Vagina (tissue), 2 donors: ENCODE measurements around the gene CDHR1. TPM values are rescaled to one million over a fixed set of nuclear protein-coding genes. Genes with fewer than 3 reads are reported as not detected.

Experiments used
- DNase-seq, 2 donors: peaks; one replicate each; pipeline ENCODE4 v3.0.0-alpha.2; 2017; ENCODE audit errors: extremely low spot score in 2 of 2
- H3K27ac ChIP-seq: fragments of 200-600 bp; sonication (generic); one replicate; pipeline ENCODE4 v1.5.1; 2019
- H3K27me3 ChIP-seq: fragments of 200-600 bp; sonication (generic); one replicate; pipeline ENCODE4 v1.5.1; 2019
- H3K36me3 ChIP-seq, 2 donors: fragments of 200-600 bp; sonication (generic); one replicate each; pipeline ENCODE4 v1.5.1; 2017 to 2019
- H3K4me1 ChIP-seq: fragments of 200-600 bp; sonication (generic); one replicate; pipeline ENCODE4 v1.5.1; 2019
- H3K4me3 ChIP-seq, 2 donors: fragments of 200-600 bp; sonication (generic); 1 replicate in 1 of 2; 2 replicates in 1 of 2; pipeline ENCODE4 v1.5.1; 2016 to 2019
- H3K9me3 ChIP-seq: fragments of 200-600 bp; sonication (generic); one replicate; pipeline ENCODE4 v1.5.1; 2019
- POLR2A ChIP-seq, 2 donors: fragments of 450-650 bp; IDR thresholded peaks; one replicate each; pipeline ENCODE4 v1.6.1; 2017; ENCODE audit warnings: antibody characterized with exemption in 2 of 2, mild to moderate bottlenecking in 2 of 2, moderate library complexity in 2 of 2
- POLR2AphosphoS5 ChIP-seq, 2 donors: sonication (generic); formaldehyde crosslinking; IDR thresholded peaks; one replicate each; pipeline ENCODE4 v1.9.0; 2017; ENCODE audit warnings: antibody characterized with exemption in 2 of 2, mild to moderate bottlenecking in 2 of 2, low read depth in 1 of 2; ENCODE audit not compliant: insufficient read depth in 1 of 2
- intact Hi-C: fragments of 100-400 bp; cut with DNase I; formaldehyde crosslinking; loops from one replicate; pipeline ENCODE4 v1.15.1; 2023
- total RNA-seq: library from RNA; depleted of rRNA; stranded (reverse); fragments of >200 nt; gene quantifications from one replicate; pipeline ENCODE4 v1.2.3, GENCODE V29; 2016
- TF ChIP-seq, protein P1 (sequence below), 3 experiments: fragments of 450-650 bp in 2 of 3; fragments of 200-600 bp in 1 of 3; sonication (generic) in 1 of 3; IDR thresholded peaks; one replicate each; pipeline ENCODE4 v1.5.1; 2017 to 2019; ENCODE audit warnings: antibody characterized with exemption in 3 of 3, mild to moderate bottlenecking in 2 of 3, moderate library complexity in 2 of 3

Gene CDHR1
- total RNA-seq, 1 donor from 2014 or later, result 6.4 TPM

DNA sequence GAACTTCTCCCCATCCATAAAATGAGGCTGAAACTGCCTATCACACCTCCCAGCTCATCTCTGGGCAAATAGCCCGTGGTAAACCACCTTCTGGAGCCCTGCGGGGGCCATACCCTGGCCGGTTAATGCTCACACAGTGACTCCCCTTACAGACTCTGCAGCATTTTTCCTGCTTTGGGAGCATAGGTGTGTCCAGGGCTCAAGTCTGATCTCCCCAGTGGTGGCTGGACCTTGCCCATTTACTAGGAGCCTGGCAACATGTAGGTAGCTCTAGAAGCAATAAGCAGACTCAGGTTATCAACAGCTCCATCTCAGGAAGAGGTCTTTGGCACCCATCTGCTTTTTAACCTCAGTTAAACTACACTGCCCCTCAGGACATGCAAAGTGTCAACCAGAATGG, 5.5 kb upstream of the CDHR1 start:
- TF ChIP-seq POLR2AphosphoS5 (IDR thresholded peaks at IDR 0.05; ENCODE audit: insufficient read depth in 1 of 2, low read depth in 1 of 2) (no peak), POLR2A (IDR thresholded peaks at IDR 0.05) (no peak)
- TF ChIP-seq, protein P1, sequence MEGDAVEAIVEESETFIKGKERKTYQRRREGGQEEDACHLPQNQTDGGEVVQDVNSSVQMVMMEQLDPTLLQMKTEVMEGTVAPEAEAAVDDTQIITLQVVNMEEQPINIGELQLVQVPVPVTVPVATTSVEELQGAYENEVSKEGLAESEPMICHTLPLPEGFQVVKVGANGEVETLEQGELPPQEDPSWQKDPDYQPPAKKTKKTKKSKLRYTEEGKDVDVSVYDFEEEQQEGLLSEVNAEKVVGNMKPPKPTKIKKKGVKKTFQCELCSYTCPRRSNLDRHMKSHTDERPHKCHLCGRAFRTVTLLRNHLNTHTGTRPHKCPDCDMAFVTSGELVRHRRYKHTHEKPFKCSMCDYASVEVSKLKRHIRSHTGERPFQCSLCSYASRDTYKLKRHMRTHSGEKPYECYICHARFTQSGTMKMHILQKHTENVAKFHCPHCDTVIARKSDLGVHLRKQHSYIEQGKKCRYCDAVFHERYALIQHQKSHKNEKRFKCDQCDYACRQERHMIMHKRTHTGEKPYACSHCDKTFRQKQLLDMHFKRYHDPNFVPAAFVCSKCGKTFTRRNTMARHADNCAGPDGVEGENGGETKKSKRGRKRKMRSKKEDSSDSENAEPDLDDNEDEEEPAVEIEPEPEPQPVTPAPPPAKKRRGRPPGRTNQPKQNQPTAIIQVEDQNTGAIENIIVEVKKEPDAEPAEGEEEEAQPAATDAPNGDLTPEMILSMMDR (IDR thresholded peaks at IDR 0.05), result no peak
- no peak for DNase-seq
- Histone ChIP-seq H3K27ac (no peak overlapping the region), H3K4me3 (no peak overlapping the region), H3K4me1 (peaks cover under 1% of the 10 kb centered on the region), H3K9me3 (no peaks in the 10 kb centered on the region), H3K27me3 (no peaks in the 10 kb centered on the region), H3K36me3 (no peaks in the 10 kb centered on the region)
- intact Hi-C loops, result no loop called here

DNA sequence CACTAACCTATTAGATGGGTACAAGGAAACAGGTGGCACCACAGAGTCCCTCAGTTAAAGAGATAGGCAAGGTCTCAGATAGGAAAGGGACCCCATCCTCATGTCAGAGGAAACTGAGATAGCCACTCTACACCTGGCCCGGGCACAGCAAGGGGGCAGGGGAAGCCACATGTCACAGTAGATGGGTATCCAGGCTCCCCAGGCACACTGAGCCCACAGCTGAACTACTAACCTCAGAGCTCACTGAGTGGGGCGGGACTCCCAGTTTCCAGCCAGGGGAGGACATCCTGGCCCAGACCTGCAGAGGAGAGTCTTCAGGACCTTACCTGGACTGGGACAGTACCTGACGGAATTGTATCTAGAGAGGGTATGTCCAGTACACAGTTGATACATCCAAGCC, 3.7 kb upstream of the CDHR1 start:
- Histone ChIP-seq H3K9me3 (no peaks in the 10 kb centered on the region), H3K4me1 (peaks cover 16% of the 10 kb centered on the region), H3K27ac (no peak overlapping the region), H3K4me3 (no peak overlapping the region), H3K36me3 (no peaks in the 10 kb centered on the region), H3K27me3 (no peaks in the 10 kb centered on the region)
- intact Hi-C loops, result no loop called here
- TF ChIP-seq POLR2AphosphoS5 (IDR thresholded peaks at IDR 0.05; ENCODE audit: insufficient read depth in 1 of 2, low read depth in 1 of 2), result no peak
- DNase-seq, result no peak

DNA sequence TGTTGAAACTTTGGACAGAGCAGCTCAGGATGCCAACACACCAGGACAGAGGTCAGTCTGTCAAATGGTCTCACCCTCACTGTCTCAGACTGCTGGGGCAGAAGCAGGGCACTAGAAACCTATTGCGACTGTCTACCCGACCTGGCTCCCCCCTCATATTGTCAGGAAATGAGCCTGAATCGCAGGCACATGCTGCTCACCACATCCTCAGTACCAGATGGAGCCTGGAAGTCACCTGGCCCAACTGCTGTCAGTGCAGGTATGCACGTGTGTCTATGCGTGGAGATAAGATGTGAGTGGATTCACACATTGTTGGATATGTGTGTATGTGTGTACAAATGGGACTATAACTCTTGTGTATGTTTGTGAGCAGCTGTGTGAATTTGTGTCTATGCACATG, 3.2 kb upstream of the CDHR1 start:
- DNase-seq, result no peak
- intact Hi-C loops, result no loop called here
- TF ChIP-seq, protein P1 (IDR thresholded peaks at IDR 0.05), result no peak
- no peak for TF ChIP-seq POLR2AphosphoS5 (IDR thresholded peaks at IDR 0.05; ENCODE audit: insufficient read depth in 1 of 2, low read depth in 1 of 2)
- TF ChIP-seq POLR2A (IDR thresholded peaks at IDR 0.05), result no peak
- H3K27me3 ChIP-seq, result no peaks in the 10 kb centered on the region
- H3K4me1 ChIP-seq, result peaks cover 16% of the 10 kb centered on the region
- H3K27ac ChIP-seq, result no peak overlapping the region
- H3K9me3 ChIP-seq, result no peaks in the 10 kb centered on the region
- no peak overlapping the region for H3K4me3 ChIP-seq
- H3K36me3 ChIP-seq, result no peaks in the 10 kb centered on the region

DNA sequence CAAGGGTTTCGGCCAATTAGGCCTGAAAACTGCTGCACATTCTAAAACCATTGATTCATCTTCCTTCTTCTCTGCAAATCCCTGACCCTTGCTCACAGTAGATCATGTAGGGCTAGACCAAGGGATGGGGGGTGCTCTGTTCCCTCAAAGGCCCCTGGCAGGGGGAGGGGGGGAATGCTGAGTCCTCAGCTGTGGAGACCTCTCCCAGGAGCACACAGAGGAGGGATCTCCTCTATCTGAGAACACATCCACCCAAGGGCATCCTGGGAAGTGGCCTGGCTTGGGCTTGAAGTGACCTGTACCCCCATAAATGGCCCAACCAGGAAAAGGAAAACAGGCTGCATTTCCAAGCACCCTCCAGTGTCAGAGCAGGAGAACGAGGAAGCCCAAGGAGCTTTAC, 1.0 kb upstream of the CDHR1 start:
- Histone ChIP-seq H3K4me1 (peaks cover 16% of the 10 kb centered on the region), H3K9me3 (no peaks in the 10 kb centered on the region), H3K4me3 (no peak overlapping the region), H3K36me3 (no peaks in the 10 kb centered on the region), H3K27ac (no peak overlapping the region), H3K27me3 (no peaks in the 10 kb centered on the region)
- TF ChIP-seq POLR2AphosphoS5 (IDR thresholded peaks at IDR 0.05; ENCODE audit: insufficient read depth in 1 of 2, low read depth in 1 of 2), result no peak
- TF ChIP-seq POLR2A (IDR thresholded peaks at IDR 0.05), result no peak
- TF ChIP-seq, protein P1 (IDR thresholded peaks at IDR 0.05), result no peak
- intact Hi-C loops, result no loop called here
- no peak for DNase-seq

DNA sequence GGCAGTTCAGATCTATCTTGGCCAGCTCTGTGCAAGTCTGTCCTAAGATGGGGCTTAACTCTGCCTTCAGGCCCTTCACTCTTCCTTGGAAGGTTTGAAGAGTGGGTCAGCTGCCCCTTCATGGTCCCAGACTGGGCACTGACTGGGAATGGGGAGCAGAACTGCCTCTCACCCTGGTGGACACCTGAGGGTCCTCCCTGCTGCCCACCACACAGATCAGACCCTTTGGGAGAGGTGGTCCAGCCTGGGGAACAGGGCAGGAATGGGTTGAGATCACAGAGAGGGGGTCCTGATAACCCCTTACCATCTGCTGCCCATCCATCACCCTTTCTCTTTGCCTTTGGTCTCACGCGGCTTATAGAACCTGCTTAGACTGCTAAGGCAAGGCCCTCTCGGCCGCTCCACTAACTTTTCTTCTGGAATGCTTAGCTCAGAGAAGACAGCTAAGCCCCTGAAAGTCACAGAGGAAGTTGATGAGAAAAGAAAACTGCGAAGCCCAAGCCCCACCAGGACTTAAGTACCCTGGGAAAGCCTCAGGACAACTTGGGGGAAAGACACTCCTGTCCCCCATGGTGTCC, 402 bp upstream of the CDHR1 start:
- intact Hi-C loops, result no loop called here

More for the DNA sequence above, 402 bp upstream of the CDHR1 start:
- no peak overlapping the region for H3K27ac ChIP-seq
- peaks cover 16% of the 10 kb centered on the region for H3K4me1 ChIP-seq
- no peaks in the 10 kb centered on the region for H3K27me3 ChIP-seq
- H3K36me3 ChIP-seq, result no peaks in the 10 kb centered on the region
- H3K9me3 ChIP-seq, result no peaks in the 10 kb centered on the region
- DNase-seq, result no peak
- no peak for TF ChIP-seq POLR2A (IDR thresholded peaks at IDR 0.05)
- no peak for TF ChIP-seq POLR2AphosphoS5 (IDR thresholded peaks at IDR 0.05; ENCODE audit: insufficient read depth in 1 of 2, low read depth in 1 of 2)
- TF ChIP-seq, protein P1 (IDR thresholded peaks at IDR 0.05), result no peak
- peak overlapping the region; percentile 42 to 43 for H3K4me3 ChIP-seq
